PC-9 (cell line): ENCODE results near the gene PLA2G1B. TPM values are rescaled to one million over a fixed set of nuclear protein-coding genes. Genes with fewer than 3 reads are reported as not detected.

ENCODE experiments used
- BruUV-seq: library from RNA; stranded (reverse); fragments of 400-500 nt; replicated peaks from 2 replicates; lab custom pipeline; 2021; lab: Mats Ljungman, UMichigan
- CTCF ChIA-PET: fragments of 300-600 bp; sonication (Branson Sonifier 250); formaldehyde crosslinking; loops from one replicate; lab custom pipeline; 2022; ENCODE audit warnings: antibody characterized with exemption; lab: Charles Lee
- POLR2A ChIA-PET: fragments of 300-600 bp; sonication (Branson Sonifier 250); formaldehyde crosslinking; loops from one replicate; lab custom pipeline; 2022; ENCODE audit warnings: antibody characterized with exemption; ENCODE audit not compliant: unreplicated experiment; lab: Charles Lee
- DNase-seq, 2 experiments: peaks; one replicate each; pipeline versions ENCODE4 v3.0.0 to v3.0.0-alpha.2; 2015 to 2022; ENCODE audit warnings: mixed read lengths in 1 of 2
- H2AFZ ChIP-seq: fragments of 200-600 bp; sonication (generic); 2 replicates; pipeline ENCODE4 v1.8.1; 2017; ENCODE audit warnings: antibody characterized with exemption
- H3F3A ChIP-seq: fragments of 200-600 bp; sonication (generic); 2 replicates; pipeline ENCODE4 v1.8.1; 2017; ENCODE audit warnings: antibody characterized with exemption, mild to moderate bottlenecking, low read depth; ENCODE audit not compliant: insufficient read depth
- H3K27ac ChIP-seq: fragments of 200-600 bp; sonication (generic); 2 replicates; pipeline ENCODE4 v1.6.1; 2016; ENCODE audit warnings: mixed run types
- H3K27me3 ChIP-seq: fragments of 200-600 bp; sonication (generic); 2 replicates; pipeline ENCODE4 v1.6.1; 2016; ENCODE audit warnings: low read depth, mixed run types; ENCODE audit not compliant: insufficient read depth
- H3K36me3 ChIP-seq: fragments of 200-600 bp; sonication (generic); 2 replicates; pipeline ENCODE4 v1.6.1; 2016; ENCODE audit warnings: low read depth, mixed run types
- H3K4me1 ChIP-seq: fragments of 200-600 bp; sonication (generic); replicated peaks from 2 replicates; pipeline ENCODE4 v1.6.1; 2016; ENCODE audit warnings: mixed run types; ENCODE audit not compliant: insufficient read depth
- H3K4me2 ChIP-seq: fragments of 200-600 bp; sonication (generic); 2 replicates; pipeline ENCODE4 v1.6.1; 2017; ENCODE audit warnings: mixed run types
- H3K4me3 ChIP-seq: fragments of 200-600 bp; sonication (generic); 2 replicates; pipeline ENCODE4 v1.6.1; 2016; ENCODE audit warnings: mixed run types
- H3K79me2 ChIP-seq: fragments of 200-600 bp; sonication (generic); 2 replicates; pipeline ENCODE4 v1.6.1; 2017; ENCODE audit warnings: low read depth, mixed run types
- H3K9me2 ChIP-seq: fragments of 200-600 bp; sonication (generic); 2 replicates; pipeline ENCODE4 v1.8.1; 2017; ENCODE audit warnings: mild to moderate bottlenecking; ENCODE audit not compliant: insufficient read depth
- H3K9me3 ChIP-seq: fragments of 200-600 bp; sonication (generic); 2 replicates; pipeline ENCODE4 v1.8.1; 2016; ENCODE audit warnings: low read depth; ENCODE audit not compliant: insufficient read depth
- H4K20me1 ChIP-seq: fragments of 200-600 bp; sonication (generic); 2 replicates; pipeline ENCODE4 v1.8.1; 2017; ENCODE audit not compliant: insufficient read depth
- EZH2 ChIP-seq: fragments of 200-600 bp; sonication (generic); IDR thresholded peaks from 2 replicates; pipeline ENCODE4 v1.8.0; 2017; ENCODE audit warnings: antibody characterized with exemption, low read depth
- intact Hi-C: fragments of 100-400 bp; cut with micrococcal nuclease; formaldehyde crosslinking; loops from one replicate; pipeline ENCODE4 v1.10.0; 2022; ENCODE audit not compliant: unreplicated experiment
- total RNA-seq: library from RNA; stranded (reverse); gene quantifications from 2 replicates; pipeline ENCODE4 v1.2.3, GENCODE V29; 2021
- TF ChIP-seq, protein P1 (sequence below): fragments of 200-600 bp; sonication (generic); conservative IDR thresholded peaks from 2 replicates; pipeline ENCODE4 v1.6.1; 2017; ENCODE audit warnings: mixed run types, antibody characterized with exemption, mild to moderate bottlenecking, moderate library complexity

The PLA2G1B gene
- total RNA-seq, 1 experiment from 2014 or later: not detected

GRCh38 chr12:120362516-120363273 is 35.1 kb upstream of the PLA2G1B start:
- H3K9me2 ChIP-seq: no peaks in the 10 kb centered on the region
- no peaks in the 10 kb centered on the region for H3K9me3 ChIP-seq
- intact Hi-C loops: no loop called here
- no peaks in the 10 kb centered on the region for H3F3A ChIP-seq
- no peak for TF ChIP-seq EZH2
- TF ChIP-seq, protein P1, sequence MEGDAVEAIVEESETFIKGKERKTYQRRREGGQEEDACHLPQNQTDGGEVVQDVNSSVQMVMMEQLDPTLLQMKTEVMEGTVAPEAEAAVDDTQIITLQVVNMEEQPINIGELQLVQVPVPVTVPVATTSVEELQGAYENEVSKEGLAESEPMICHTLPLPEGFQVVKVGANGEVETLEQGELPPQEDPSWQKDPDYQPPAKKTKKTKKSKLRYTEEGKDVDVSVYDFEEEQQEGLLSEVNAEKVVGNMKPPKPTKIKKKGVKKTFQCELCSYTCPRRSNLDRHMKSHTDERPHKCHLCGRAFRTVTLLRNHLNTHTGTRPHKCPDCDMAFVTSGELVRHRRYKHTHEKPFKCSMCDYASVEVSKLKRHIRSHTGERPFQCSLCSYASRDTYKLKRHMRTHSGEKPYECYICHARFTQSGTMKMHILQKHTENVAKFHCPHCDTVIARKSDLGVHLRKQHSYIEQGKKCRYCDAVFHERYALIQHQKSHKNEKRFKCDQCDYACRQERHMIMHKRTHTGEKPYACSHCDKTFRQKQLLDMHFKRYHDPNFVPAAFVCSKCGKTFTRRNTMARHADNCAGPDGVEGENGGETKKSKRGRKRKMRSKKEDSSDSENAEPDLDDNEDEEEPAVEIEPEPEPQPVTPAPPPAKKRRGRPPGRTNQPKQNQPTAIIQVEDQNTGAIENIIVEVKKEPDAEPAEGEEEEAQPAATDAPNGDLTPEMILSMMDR: no peak
- H3K79me2 ChIP-seq: no peaks in the 10 kb centered on the region
- H4K20me1 ChIP-seq: no peaks in the 10 kb centered on the region
- H2AFZ ChIP-seq: no peak overlapping the region
- H3K27me3 ChIP-seq: peaks cover 7% of the 10 kb centered on the region; the same call in 1 of the 2 replicates
- H3K36me3 ChIP-seq: no peaks in the 10 kb centered on the region
- no peak overlapping the region for H3K4me3 ChIP-seq
- no peak for DNase-seq
- ChIA-PET POLR2A (interaction anchor here (0.5 kb wide), 1 partner anchor 188 kb away, joined by 4 read pairs; no protein-coding TSS in a partner anchor), CTCF (interaction anchor here (0.6 kb wide), 1 partner anchor 15 kb away, joined by 7 read pairs; no protein-coding TSS in a partner anchor)
- no TSS peak for BruUV-seq
- H3K4me2 ChIP-seq: no peak overlapping the region
- no peak overlapping the region for H3K27ac ChIP-seq
- H3K4me1 ChIP-seq: no peaks in the 10 kb centered on the region

- Histone ChIP-seq H4K20me1 (no peaks in the 10 kb centered on the region), H3K27me3 (no peaks in the 10 kb centered on the region), H3K79me2 (no peaks in the 10 kb centered on the region), H3K36me3 (no peaks in the 10 kb centered on the region), H3K4me1 (peaks cover 5% of the 10 kb centered on the region; the same call in 1 of the 2 replicates), H3K4me2 (no peak overlapping the region), H3K9me2 (no peaks in the 10 kb centered on the region), H3K27ac (no peak overlapping the region), H3K9me3 (no peaks in the 10 kb centered on the region), H2AFZ (no peak overlapping the region), H3F3A (no peaks in the 10 kb centered on the region; the same call in 1 of the 2 replicates), H3K4me3 (no peak overlapping the region)
- intact Hi-C loops: no loop called here
- BruUV-seq: no TSS peak
- no peak for DNase-seq
- no peak for TF ChIP-seq EZH2
- TF ChIP-seq, protein P1: no peak
- ChIA-PET CTCF (no interaction called here), POLR2A (no interaction called here)
These were observed 34.1 kb upstream of the PLA2G1B start for GRCh38 chr12:120361506-120362208.

- CTCF ChIA-PET: interaction anchor here (0.6 kb wide), 1 partner anchor 9 kb away, joined by 5 read pairs; no protein-coding TSS in a partner anchor
- no peaks in the 10 kb centered on the region for H3K79me2 ChIP-seq
- H3K27me3 ChIP-seq: no peaks in the 10 kb centered on the region
- DNase-seq: no peak
- intact Hi-C loops: loop anchor here (10.0 kb wide), 1 partner anchor 286 kb away; the partner anchor contains the start of gene CABP1
- no peaks in the 10 kb centered on the region for H3K36me3 ChIP-seq
- no peak overlapping the region for H3K4me2 ChIP-seq
- BruUV-seq: no TSS peak
- no peak for TF ChIP-seq EZH2
- TF ChIP-seq, protein P1: no peak
- H3K4me1 ChIP-seq: peaks cover 5% of the 10 kb centered on the region; the same call in 1 of the 2 replicates
- no peak overlapping the region for H3K4me3 ChIP-seq
- no peaks in the 10 kb centered on the region for H3K9me2 ChIP-seq
- no peak overlapping the region for H2AFZ ChIP-seq
- H3K27ac ChIP-seq: no peak overlapping the region
- POLR2A ChIA-PET: no interaction called here
- no peaks in the 10 kb centered on the region; the same call in 1 of the 2 replicates for H3F3A ChIP-seq
- H3K9me3 ChIP-seq: no peaks in the 10 kb centered on the region
- no peaks in the 10 kb centered on the region for H4K20me1 ChIP-seq
These were observed 31.5 kb upstream of the PLA2G1B start for GRCh38 chr12:120359128-120359527.
